Bladder microvascular endothelial cell (primary cell): Measurements from ENCODE around the gene GLIS1. TPM values are rescaled to one million over a fixed set of nuclear protein-coding genes. Genes with fewer than 3 reads are reported as not detected.

Experiments used
- total RNA-seq: library from RNA; depleted of rRNA; stranded (reverse); fragments of >200 nt; gene quantifications from 2 replicates; pipeline ENCODE4 v1.2.3, GENCODE V29; 2014

The GLIS1 gene
- under 0.01 TPM in 1 of 2 replicates, not detected in the other for total RNA-seq

GRCh38 chr1:53739109-53739681 lies at the start of gene GLIS1:
GLIS1 (minus strand) TSS chr1:53739164; CDS start chr1:53738064, 1,100 bp downstream.

GRCh38 chr1:53459321-53460175 lies 279.4 kb downstream of the GLIS1 start, which contains the start of gene DMRTB1:
DMRTB1 (plus strand) TSS chr1:53459399; CDS start chr1:53459454, 55 bp downstream.

Other genes starting within 250 kb of the GLIS1 start
- gene NDC1, start 99.1 kb upstream of the GLIS1 start, total RNA-seq, result 17.6 and 18.4 TPM in 2 replicates
- gene YIPF1, start 150.6 kb upstream of the GLIS1 start, total RNA-seq, result 18.3 and 20.1 TPM in 2 replicates
- not detected in 2 replicates for gene DIO1, start 155.0 kb upstream of the GLIS1 start, total RNA-seq
- 13.1 and 17.0 TPM in 2 replicates for gene IFT25, start 206.5 kb upstream of the GLIS1 start, total RNA-seq
- 18.8 and 23.2 TPM in 2 replicates for gene LRRC42, start 207.2 kb upstream of the GLIS1 start, total RNA-seq